LNCAP (cell line): ENCODE results near the gene IRAK4.

Experiments used
- CTCF ChIP-seq: fragments of 450-650 bp; IDR thresholded peaks from 2 replicates; pipeline ENCODE4 v1.5.1; 2017; ENCODE audit warnings: mild to moderate bottlenecking

IRAK4 gene

GRCh38 chr12:43806737-43807072, 48.0 kb downstream of the IRAK4 start:
- TF ChIP-seq CTCF = no peak

- no peak for TF ChIP-seq CTCF
Observed at GRCh38 chr12:43807386-43807785, 48.6 kb downstream of the IRAK4 start.

GRCh38 chr12:43812057-43812456, 53.3 kb downstream of the IRAK4 start:
- TF ChIP-seq CTCF = no peak

GRCh38 chr12:43812926-43813325, 54.2 kb downstream of the IRAK4 start:
- no peak for TF ChIP-seq CTCF

GRCh38 chr12:43815416-43815815, 56.7 kb downstream of the IRAK4 start:
- TF ChIP-seq CTCF = no peak

GRCh38 chr12:43816168-43816567, 57.4 kb downstream of the IRAK4 start:
- no peak for TF ChIP-seq CTCF

GRCh38 chr12:43824207-43824775, 65.5 kb downstream of the IRAK4 start:
- TF ChIP-seq CTCF = no peak

GRCh38 chr12:43826681-43827080, 67.9 kb downstream of the IRAK4 start:
- no peak for TF ChIP-seq CTCF
